Measurements from ENCODE around the gene AOX1. TPM values are rescaled to one million over a fixed set of nuclear protein-coding genes. Genes with fewer than 3 reads are reported as not detected.

The AOX1 gene
- polyA plus RNA-seq (2011; rRNA removed) (2.8 and 3.6 TPM in 2 replicates), polyA plus RNA-seq (2017; fragmentation: RNase III; extraction: RNeasy Plus Mini Kit Qiagen cat#74134 plus additional on column Dnase treatment) (4.8 to 6.6 TPM (median 5.4 TPM) in 3 replicates), polyA minus RNA-seq (2011; rRNA and poly(A)+ RNA removed) (1.8 and 5.3 TPM in 2 replicates)
- polyA plus RNA-seq (2012; cell fraction: cytosol; rRNA removed): 1.1 and 1.3 TPM in 2 replicates
- polyA plus RNA-seq (2012; cell fraction: nucleus; rRNA removed): 0.91 and 1.8 TPM in 2 replicates

- FAIRE-seq (no peak), DNase-seq (ENCODE audit: low read depth in 1 of 2, low spot score in 1 of 2) (no peak), ATAC-seq (peak in 1 of 2 experiments; percentile 35; a peak in 3 of 6 replicates)
- Histone ChIP-seq H3K27ac (no peak within 1 kb of the TSS), H3K4me1 (peaks cover 10% of the 10 kb centered on the region; the same call in 1 of the 3 replicates), H3K4me2 (no peak within 1 kb of the TSS), H3K9me3 (no peaks in the 10 kb centered on the region), H3K4me3 (no peak within 1 kb of the TSS)
- TF ChIP-seq ZFP36 (IDR thresholded peaks at IDR 0.05; ENCODE audit: borderline replicate concordance, partially characterized antibody) (no peak), KDM1A (IDR thresholded peaks at IDR 0.05; ENCODE audit: low read depth) (no peak), CHD4 (IDR thresholded peaks at IDR 0.05; ENCODE audit: borderline replicate concordance) (no peak), HDAC2 (IDR thresholded peaks at IDR 0.05) (no peak), EP300 (IDR thresholded peaks at IDR 0.05) (no peak), ZSCAN20 (CRISPR knock-in tag; IDR thresholded peaks at IDR 0.05) (no peak), ZC3H11A (IDR thresholded peaks at IDR 0.05) (no peak), MAZ (IDR thresholded peaks at IDR 0.05; ENCODE audit: borderline replicate concordance, low read depth, low read length) (no peak), POLR2A (IDR thresholded peaks at IDR 0.05; ENCODE audit: low read length) (no peak), SREBF2 (IDR thresholded peaks at IDR 0.05) (no peak), POLR2AphosphoS2 (conservative IDR thresholded peaks at IDR 0.05; ENCODE audit: low read length) (no peak), HOXB13 (CRISPR knock-in tag; IDR thresholded peaks at IDR 0.05; ENCODE audit: low read depth) (no peak), NR3C1 (IDR thresholded peaks at IDR 0.05) (no peak), BHLHE40 (IDR thresholded peaks at IDR 0.05; ENCODE audit: low read depth, low read length) (no peak), NFE2L2 (conservative IDR thresholded peaks at IDR 0.05; ENCODE audit: low read length) (no peak), CBX2 (IDR thresholded peaks at IDR 0.05; ENCODE audit: borderline replicate concordance, low read depth) (no peak), RNF2 (IDR thresholded peaks at IDR 0.05; ENCODE audit: borderline replicate concordance, low read depth) (no peak), RARB (CRISPR knock-in tag; IDR thresholded peaks at IDR 0.05) (no peak), CHD2 (IDR thresholded peaks at IDR 0.05; ENCODE audit: low read length, partially characterized antibody) (no peak)
- TF ChIP-seq, protein P1, sequence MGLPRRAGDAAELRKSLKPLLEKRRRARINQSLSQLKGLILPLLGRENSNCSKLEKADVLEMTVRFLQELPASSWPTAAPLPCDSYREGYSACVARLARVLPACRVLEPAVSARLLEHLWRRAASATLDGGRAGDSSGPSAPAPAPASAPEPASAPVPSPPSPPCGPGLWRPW (IDR thresholded peaks at IDR 0.05): no peak
- POLR2A ChIA-PET: no interaction called here
- WGBS (ENCODE audit: missing lambda C conversion rate): 78% methylated on average over 61 of the region's 62 CpGs
- CTCF ChIA-PET: interaction anchor here (0.9 to 3.5 kb wide), 5 partner anchors 12 to 117 kb away, joined by 3 to 10 read pairs (median 3); no protein-coding TSS in a partner anchor
Measured at GRCh38 chr2:200585730-200586643, at the start of gene AOX1. TSS of gene AOX1 (plus strand) at chr2:200586014. CDS start at chr2:200586109, 95 bp downstream.

GRCh38 chr2:200538139-200538538 lies 47.7 kb upstream of the AOX1 start:
- Histone ChIP-seq H3K4me1 (no peaks in the 10 kb centered on the region), H3K27ac (no peak overlapping the region), H3K4me2 (no peak overlapping the region), H3K9me3 (no peaks in the 10 kb centered on the region), H3K4me3 (no peak overlapping the region)
- ATAC-seq (no peak), FAIRE-seq (no peak), DNase-seq (ENCODE audit: low read depth in 1 of 2, low spot score in 1 of 2) (no peak)
- POLR2A ChIA-PET: no interaction called here
- CTCF ChIA-PET: no interaction called here
- TF ChIP-seq USF2 (IDR thresholded peaks at IDR 0.05) (no peak), RAD21 (conservative IDR thresholded peaks at IDR 0.05 in 1 of 2, IDR thresholded peaks at IDR 0.05 in 1 of 2) (no peak), KDM5A (IDR thresholded peaks at IDR 0.05) (no peak), JUNB (IDR thresholded peaks at IDR 0.05) (no peak), HOXA7 (CRISPR knock-in tag; IDR thresholded peaks at IDR 0.05) (no peak), RARB (CRISPR knock-in tag; IDR thresholded peaks at IDR 0.05) (no peak), FOSB (CRISPR knock-in tag; IDR thresholded peaks at IDR 0.05) (no peak), POLR2AphosphoS2 (conservative IDR thresholded peaks at IDR 0.05; ENCODE audit: low read length) (no peak), ZNF302 (CRISPR knock-in tag; IDR thresholded peaks at IDR 0.05) (no peak), SMC3 (IDR thresholded peaks at IDR 0.05) (no peak), ZSCAN20 (CRISPR knock-in tag; IDR thresholded peaks at IDR 0.05) (no peak), RNF2 (IDR thresholded peaks at IDR 0.05; ENCODE audit: borderline replicate concordance, low read depth) (no peak), BHLHE40 (IDR thresholded peaks at IDR 0.05; ENCODE audit: low read depth, low read length) (no peak), CHD4 (IDR thresholded peaks at IDR 0.05; ENCODE audit: borderline replicate concordance) (no peak), PHF8 (IDR thresholded peaks at IDR 0.05; ENCODE audit: borderline replicate concordance, low read depth) (no peak), MYC (IDR thresholded peaks at IDR 0.05; ENCODE audit: borderline replicate concordance, low read length) (no peak)
- TF ChIP-seq, protein P2, sequence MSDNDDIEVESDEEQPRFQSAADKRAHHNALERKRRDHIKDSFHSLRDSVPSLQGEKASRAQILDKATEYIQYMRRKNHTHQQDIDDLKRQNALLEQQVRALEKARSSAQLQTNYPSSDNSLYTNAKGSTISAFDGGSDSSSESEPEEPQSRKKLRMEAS (IDR thresholded peaks at IDR 0.05): no peak
- 100% methylated on average over 1 of the region's 1 CpG for whole genome bisulfite sequencing (ENCODE audit: missing lambda C conversion rate)
